ENCODE measurements around the gene TNFRSF25.

Gene TNFRSF25

GRCh38 chr1:6466023-6466422 lies at the start of gene TNFRSF25:
Gene TNFRSF25 (minus strand): TSS chr1:6466173. CDS start chr1:6466107, 66 bp downstream.
- DNase-seq (ENCODE audit: low read depth), result no peak

DNA sequence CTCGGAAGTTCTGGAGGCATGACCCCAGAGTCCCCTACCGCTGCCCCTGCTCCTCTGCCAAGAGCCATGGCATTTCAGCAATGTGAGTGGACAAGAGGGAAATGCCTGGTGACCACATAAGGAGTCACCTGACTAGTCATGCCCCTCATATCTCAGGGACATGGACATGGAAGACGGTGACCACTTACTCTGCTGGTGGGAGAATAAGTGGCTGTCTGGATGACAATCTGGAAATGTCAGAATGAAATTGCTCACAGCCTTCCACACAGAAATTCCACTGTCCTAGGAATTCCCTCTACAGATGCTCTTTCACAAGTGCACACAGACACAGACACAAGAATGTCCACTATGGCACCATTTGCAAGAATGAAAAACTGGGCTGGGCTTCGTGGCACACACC lies 49.8 kb upstream of the TNFRSF25 start:
- DNase-seq (ENCODE audit: low read depth), result no peak

DNA sequence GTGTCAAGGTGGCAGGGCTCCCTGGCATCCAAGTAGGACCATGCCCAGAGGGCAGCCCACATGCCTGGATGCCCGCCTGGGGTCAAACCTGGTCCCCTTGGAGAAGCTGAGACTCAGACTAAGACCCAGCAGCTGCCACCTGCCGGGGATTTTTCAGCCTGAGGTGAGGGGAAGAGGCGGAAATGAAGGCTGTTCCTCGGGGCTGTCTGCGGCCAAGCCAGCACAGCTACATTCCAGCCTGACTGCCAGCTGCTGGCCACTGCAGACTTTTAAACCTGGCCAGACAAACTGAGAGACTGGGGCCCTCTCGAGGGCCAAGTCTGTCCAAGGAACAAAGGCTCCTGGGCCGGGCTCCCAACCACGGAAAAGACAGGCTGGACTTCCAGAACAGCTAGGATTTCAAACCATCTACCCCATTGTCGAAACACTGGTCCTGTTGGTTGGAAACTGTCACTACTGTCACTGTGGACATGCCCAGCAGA lies 47.4 kb upstream of the TNFRSF25 start:
- DNase-seq (ENCODE audit: low read depth), result no peak

DNA sequence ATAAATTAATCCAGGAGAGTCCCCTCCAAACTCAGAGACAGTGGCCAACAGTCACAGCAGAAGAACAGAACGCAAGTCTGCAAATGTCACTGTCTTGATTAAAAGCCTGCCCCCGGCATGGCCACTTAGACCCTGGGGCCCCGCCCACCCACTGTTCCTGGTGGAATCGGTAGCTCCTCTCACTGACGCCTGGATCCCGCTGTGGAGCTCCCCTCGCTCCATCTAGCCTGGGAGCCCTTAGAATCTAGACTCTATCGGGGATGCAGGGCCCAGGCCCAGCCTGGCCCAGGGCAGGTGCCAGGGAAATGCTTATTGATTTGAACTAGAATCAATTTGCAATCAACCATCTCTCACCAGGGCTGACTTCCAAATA lies 46.9 kb upstream of the TNFRSF25 start:
- no peak for DNase-seq (ENCODE audit: low read depth)

DNA sequence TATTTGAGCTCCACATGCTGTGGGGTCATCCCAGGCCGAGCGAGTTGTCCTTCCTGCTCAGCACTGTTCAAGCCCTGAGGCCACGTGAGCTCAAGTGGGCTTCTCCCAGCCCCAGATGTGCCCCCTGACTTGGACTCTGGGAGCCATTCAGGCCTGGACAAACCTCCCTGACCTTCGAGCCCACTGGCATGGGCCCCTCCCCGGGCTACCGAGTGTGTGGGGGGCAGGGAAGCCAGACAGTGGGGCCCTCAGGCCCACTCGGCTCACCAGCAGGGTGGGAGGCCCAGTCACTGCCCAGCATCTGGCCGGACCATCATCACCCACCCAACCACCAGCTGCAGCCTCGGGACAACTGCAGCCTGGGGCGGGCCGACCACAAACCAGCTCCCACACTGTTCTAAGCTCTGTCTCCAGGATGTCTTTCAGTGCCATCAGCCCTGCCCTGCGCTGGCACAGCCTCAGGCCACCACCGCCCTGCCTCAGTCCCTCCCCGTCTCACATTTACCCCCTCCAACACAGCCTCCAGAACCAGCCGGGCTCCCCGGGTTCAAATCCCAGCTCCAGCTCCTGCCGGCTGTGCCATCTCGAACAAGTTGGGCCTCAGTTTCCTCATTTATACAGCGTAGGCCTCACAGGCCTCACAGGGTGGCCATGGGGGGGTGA lies 46.4 kb upstream of the TNFRSF25 start:
- DNase-seq (ENCODE audit: low read depth), result no peak

DNA sequence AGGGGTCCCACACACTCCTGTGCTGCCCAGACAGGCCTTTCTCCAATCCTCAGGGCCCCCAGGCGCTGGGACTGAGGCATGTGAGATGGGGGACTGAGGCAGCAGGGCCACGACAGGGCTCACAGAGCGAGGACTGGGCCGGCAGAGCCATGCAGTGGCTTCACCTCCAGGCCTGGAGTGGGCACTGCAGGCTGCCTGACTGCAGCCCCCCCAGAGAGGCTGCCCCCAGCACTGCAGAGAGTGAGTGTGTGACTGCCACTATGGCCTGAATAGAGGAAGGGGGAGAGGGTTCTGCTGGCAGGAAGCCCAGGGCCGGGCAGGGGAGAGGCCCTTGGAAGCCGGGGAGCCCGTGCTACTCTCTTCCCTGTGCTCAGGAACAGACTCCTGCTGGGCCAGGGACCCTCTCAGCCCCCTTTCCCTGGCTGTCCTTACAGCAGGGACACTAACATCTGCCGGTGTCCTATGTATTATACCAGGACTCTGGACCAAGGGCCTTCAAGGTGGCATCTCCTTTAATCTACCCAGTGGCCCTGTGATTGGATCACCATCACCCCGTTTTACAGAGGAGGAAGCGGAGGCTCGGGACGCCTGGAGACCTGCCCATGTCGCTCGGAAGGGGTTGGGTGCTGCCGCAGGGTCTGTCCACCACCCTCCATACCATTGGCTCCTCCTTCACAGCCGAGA lies 45.7 kb upstream of the TNFRSF25 start:
- no peak for DNase-seq (ENCODE audit: low read depth)

- no peak for DNase-seq (ENCODE audit: low read depth)
Measured at GRCh38 chr1:6511056-6511455, 45.1 kb upstream of the TNFRSF25 start.

DNA sequence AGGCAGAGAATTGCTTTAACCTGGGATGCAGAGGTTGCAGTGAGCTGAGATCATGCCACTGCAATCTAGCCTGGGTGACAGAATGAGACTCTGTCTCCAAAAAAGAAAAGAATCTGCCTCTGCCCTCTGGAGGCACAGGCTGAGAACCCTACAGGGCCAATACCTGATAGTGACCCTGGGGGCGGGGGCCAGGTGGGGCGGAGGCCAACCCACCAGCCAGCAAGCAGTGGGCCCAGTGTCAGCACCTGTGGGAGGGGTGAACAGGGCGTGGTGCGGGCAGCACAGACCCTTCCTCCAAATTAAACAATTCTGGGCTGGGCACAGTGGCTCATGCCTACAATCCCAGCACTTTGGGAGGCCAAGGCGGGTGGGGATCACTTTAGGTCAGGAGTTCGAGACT lies 44.5 kb upstream of the TNFRSF25 start:
- DNase-seq (ENCODE audit: low read depth), result no peak

DNA sequence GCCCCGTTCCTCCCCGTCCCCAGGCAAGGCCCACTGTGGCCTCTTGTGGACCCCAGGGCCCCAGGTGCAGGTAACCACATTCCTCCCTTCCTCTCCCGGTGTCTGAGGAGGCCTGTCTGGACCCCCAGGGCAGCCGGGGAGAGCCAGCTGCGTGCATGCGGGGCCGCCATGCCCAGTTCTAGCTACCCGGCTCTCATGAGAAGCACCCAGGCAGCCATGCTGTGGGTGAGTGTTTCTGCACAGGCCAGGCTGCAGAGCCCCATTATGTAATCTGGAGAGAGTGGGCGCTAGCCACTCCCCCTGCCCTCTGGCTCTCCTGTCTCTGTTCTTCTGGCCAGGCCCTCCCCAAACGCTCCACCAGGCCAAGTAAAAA lies 43.9 kb upstream of the TNFRSF25 start:
- DNase-seq (ENCODE audit: low read depth), result no peak

- no peak for DNase-seq (ENCODE audit: low read depth)
Measured at GRCh38 chr1:6509220-6509918, 43.4 kb upstream of the TNFRSF25 start.

DNA sequence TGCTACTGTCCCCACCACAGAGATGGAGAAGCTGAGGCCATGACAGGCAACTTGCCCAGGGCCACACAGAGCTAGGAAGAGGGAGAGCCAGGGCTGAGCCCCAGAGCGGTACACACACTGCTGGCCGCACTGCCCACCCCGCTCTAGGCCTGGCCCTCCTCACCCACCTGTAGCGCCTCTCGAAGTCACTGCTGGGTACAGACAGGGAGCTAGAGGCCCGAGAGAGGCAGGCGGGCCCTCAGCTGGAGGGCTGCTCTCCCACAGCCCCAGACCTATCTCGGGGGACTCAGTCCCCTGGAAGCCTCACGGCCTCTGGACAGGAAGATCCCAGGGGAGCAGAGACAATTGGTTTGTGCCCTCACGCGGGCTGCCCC lies 42.8 kb upstream of the TNFRSF25 start:
- DNase-seq (ENCODE audit: low read depth), result no peak

DNA sequence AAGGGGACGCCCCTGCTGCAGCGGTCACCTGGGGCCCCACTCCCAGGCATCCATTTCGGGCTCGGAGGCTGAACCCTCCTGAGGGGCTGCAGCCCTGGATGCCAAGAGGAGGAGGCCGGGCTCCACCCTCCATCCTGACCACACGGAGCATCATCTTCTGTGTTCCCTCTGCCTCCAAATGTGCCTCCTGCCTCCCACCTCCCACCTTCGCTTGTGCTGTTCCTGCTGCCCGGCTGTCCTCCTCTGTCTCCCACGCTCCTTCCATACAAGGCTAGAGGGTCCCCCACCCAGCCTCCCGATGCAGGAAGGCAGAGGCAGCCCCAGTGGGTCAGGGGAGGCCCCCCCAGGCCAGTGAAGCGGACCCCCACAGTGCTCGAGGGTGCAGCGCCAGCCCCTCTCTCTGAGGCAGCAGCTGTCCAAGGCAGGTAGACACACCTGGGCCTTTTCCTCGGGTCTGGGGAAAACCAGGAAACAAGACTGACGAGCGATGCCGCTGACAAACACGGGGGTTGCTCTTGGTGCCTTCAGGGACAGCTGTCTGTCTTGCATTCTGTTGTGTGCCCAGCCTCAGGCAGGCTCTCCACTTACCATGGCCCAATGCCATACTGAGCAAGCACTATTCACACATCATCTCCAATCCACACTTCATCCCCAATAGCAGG lies 42.3 kb upstream of the TNFRSF25 start:
- DNase-seq (ENCODE audit: low read depth), result no peak

GRCh38 chr1:6507461-6507911 lies 41.5 kb upstream of the TNFRSF25 start:
- DNase-seq (ENCODE audit: low read depth), result no peak

DNA sequence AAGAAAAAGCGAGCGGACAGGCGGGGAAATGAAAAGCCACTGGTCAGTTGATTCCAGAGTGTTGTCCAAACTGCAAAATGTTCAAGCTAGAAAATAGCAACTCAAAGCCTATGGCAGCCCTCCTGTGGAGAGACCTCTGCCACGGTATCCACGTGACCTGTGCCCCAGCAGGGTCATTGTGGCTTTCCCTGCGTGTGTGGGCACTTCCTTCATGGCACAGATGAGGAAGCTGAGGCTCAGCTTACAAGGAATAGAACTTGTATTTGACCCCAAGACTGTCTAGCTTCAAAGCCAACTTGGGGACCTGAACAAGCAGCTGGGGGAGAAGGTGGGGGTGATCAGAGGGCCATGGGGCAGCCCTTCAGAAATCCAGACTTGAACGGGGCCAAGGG lies 41.1 kb upstream of the TNFRSF25 start:
- DNase-seq (ENCODE audit: low read depth), result no peak

- DNase-seq (ENCODE audit: low read depth), result no peak
Measured at GRCh38 chr1:6506210-6507036, 40.5 kb upstream of the TNFRSF25 start.

GRCh38 chr1:6505367-6506209 lies 39.6 kb upstream of the TNFRSF25 start:
- no peak for DNase-seq (ENCODE audit: low read depth)

- DNase-seq (ENCODE audit: low read depth), result no peak
Measured at GRCh38 chr1:6504887-6505286, 38.9 kb upstream of the TNFRSF25 start.

- DNase-seq (ENCODE audit: low read depth), result no peak
Measured at GRCh38 chr1:6503884-6504602, 38.1 kb upstream of the TNFRSF25 start.

DNA sequence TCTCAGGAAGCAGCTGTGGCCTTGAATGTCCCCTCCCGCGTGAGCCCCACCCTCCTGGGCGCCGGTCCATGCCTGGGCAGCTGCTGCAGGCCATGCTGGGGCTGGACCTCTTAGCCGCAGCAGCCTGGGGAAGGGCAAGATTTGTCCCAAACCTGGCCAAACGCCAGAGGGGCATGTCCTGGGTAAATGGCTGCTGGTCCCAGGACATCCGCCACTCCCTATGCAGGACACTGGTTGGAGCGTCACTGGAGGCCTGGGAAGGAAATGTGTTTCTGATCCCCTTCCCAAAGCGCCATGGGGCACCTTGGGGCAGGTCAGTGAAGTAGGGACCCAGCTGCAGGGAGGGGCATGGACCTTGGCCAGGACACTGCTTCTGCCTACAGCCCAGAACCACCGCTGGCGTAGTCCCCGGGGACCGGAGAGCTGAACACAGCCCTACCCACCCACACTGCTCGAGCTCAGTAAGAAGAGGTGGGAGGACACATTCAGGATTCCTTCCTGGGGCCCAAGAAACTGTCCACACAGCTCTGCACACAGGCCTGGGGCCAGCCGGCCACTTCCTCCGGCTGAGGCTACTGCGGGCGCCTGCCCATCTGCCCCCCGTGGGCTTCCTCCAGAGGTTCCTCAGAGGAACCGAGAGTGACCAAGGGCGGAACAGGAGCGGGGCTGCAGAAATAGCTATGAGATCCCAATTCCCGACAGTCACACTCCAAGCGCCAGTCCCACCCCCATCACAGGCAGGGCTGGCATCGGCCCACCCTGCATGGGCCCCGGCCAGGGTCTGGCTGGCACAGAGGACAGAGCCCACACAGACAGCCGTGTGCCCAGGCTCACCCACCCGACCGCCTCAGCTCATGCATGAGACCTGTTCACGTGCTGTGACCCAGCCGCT lies 36.3 kb upstream of the TNFRSF25 start:
- DNase-seq (ENCODE audit: low read depth), result no peak

All from iris pigment epithelial cell (primary cell).